Stomach (tissue), 4 donors: ENCODE measurements around the gene PEX3.

ENCODE experiments used
- CTCF ChIP-seq, 7 experiments: fragments of 450-650 bp in 4 of 7; fragments of 200-600 bp in 3 of 7; sonication (generic) in 3 of 7; IDR thresholded peaks; one replicate each; pipeline ENCODE4 v1.5.1; 2016 to 2019; ENCODE audit warnings: antibody characterized with exemption in 7 of 7, control low read depth in 2 of 7, mild to moderate bottlenecking in 1 of 7
- EP300 ChIP-seq: sonication (generic); formaldehyde crosslinking; IDR thresholded peaks from one replicate; pipeline ENCODE4 v1.6.1; 2017; ENCODE audit warnings: antibody characterized with exemption
- POLR2A ChIP-seq, 4 donors: fragments of 450-650 bp; IDR thresholded peaks; one replicate each; pipeline ENCODE4 v1.6.1; 2016; ENCODE audit warnings: antibody characterized with exemption in 4 of 4, control low read depth in 2 of 4, mild to moderate bottlenecking in 1 of 4, moderate library complexity in 1 of 4

- TF ChIP-seq POLR2A (IDR thresholded peaks at IDR 0.05) (no peak), EP300 (no peak), CTCF (IDR thresholded peaks at IDR 0.05) (no peak)
These were observed 53.8 kb downstream of the PEX3 start for GRCh38 chr6:143504369-143504768.
